IMR-90 (cell line): ENCODE data around the gene WDFY2. TPM values are rescaled to one million over a fixed set of nuclear protein-coding genes. Genes with fewer than 3 reads are reported as not detected.

Experiments used
- ATAC-seq: fragments of 200-7000 bp; cut with Tn5 transposase; 2 replicates; pipeline ENCODE4 v1.9.1; 2020; ENCODE audit warnings: low read depth, mild to moderate bottlenecking, moderate library complexity
- BruUV-seq: library from RNA; stranded (reverse); fragments of 400-500 nt; replicated peaks from 2 replicates; lab custom pipeline; 2021; lab: Mats Ljungman, UMichigan
- CTCF ChIA-PET: fragments of 300-600 bp; formaldehyde crosslinking; extraction: SDS; loops from one replicate; lab custom pipeline; 2021; ENCODE audit warnings: antibody characterized with exemption; lab: Yijun Ruan, JAX
- POLR2A ChIA-PET: fragments of 300-600 bp; sonication (Branson Sonifier 250); formaldehyde crosslinking; loops from one replicate; lab custom pipeline; 2022; ENCODE audit warnings: antibody characterized with exemption; ENCODE audit not compliant: unreplicated experiment; lab: Charles Lee
- DNase-seq: peaks from one replicate; pipeline ENCODE4 v3.0.0; 2013
- H2AFZ ChIP-seq: replicated peaks from 2 replicates; pipeline ENCODE3; 2013; ENCODE audit warnings: low read length, mild to moderate bottlenecking; ENCODE audit not compliant: poor library complexity
- H2AK5ac ChIP-seq: 2 replicates; pipeline ENCODE4 v1.6.1; 2013; ENCODE audit warnings: low read depth, low read length, inconsistent platforms
- H2AK9ac ChIP-seq: replicated peaks from 2 replicates; pipeline ENCODE3; 2013; ENCODE audit warnings: mild to moderate bottlenecking, low read depth, low read length, moderate library complexity; ENCODE audit not compliant: poor library complexity
- H2BK120ac ChIP-seq: 2 replicates; pipeline ENCODE4 v1.6.1; 2013; ENCODE audit warnings: low read depth, low read length, inconsistent platforms
- H2BK15ac ChIP-seq: 3 replicates; pipeline ENCODE4 v1.6.1; 2013; ENCODE audit warnings: low read depth, low read length, inconsistent platforms
- H2BK20ac ChIP-seq: 2 replicates; pipeline ENCODE4 v1.6.1; 2013; ENCODE audit warnings: low read depth, mild to moderate bottlenecking, inconsistent platforms, low read length, moderate library complexity
- H2BK5ac ChIP-seq: 2 replicates; pipeline ENCODE4 v1.6.1; 2013; ENCODE audit warnings: mild to moderate bottlenecking, low read depth, low read length, inconsistent platforms; ENCODE audit not compliant: poor library complexity, severe bottlenecking
- H3K14ac ChIP-seq: replicated peaks from 2 replicates; pipeline ENCODE4 v1.6.1; 2013; ENCODE audit warnings: low read depth, low read length, inconsistent platforms
- H3K18ac ChIP-seq: 2 replicates; pipeline ENCODE4 v1.6.1; 2013; ENCODE audit warnings: low read depth, low read length, control low read depth
- H3K23ac ChIP-seq: 2 replicates; pipeline ENCODE4 v1.6.1; 2013; ENCODE audit warnings: low read depth, low read length, inconsistent platforms
- H3K27ac ChIP-seq: 2 replicates; pipeline ENCODE4 v1.5.1; 2013; ENCODE audit warnings: mild to moderate bottlenecking, control low read depth, low read length; ENCODE audit not compliant: insufficient read depth
- H3K27me3 ChIP-seq: 2 replicates; pipeline ENCODE4 v1.6.1; 2013; ENCODE audit warnings: low read length; ENCODE audit not compliant: control insufficient read depth, insufficient read depth
- H3K36me3 ChIP-seq: 2 replicates; pipeline ENCODE4 v1.6.1; 2013; ENCODE audit warnings: low read length, mixed read lengths; ENCODE audit not compliant: control insufficient read depth, insufficient read depth
- H3K4ac ChIP-seq: 2 replicates; pipeline ENCODE4 v1.6.1; 2013; ENCODE audit warnings: low read depth, low read length, inconsistent platforms
- H3K4me1 ChIP-seq: 2 replicates; pipeline ENCODE4 v1.6.1; 2013; ENCODE audit warnings: low read length, mixed read lengths; ENCODE audit not compliant: control insufficient read depth, insufficient read depth
- H3K4me2 ChIP-seq: 2 replicates; pipeline ENCODE4 v1.6.1; 2013; ENCODE audit warnings: low read depth, mild to moderate bottlenecking, control low read depth, low read length, moderate library complexity
- H3K4me3 ChIP-seq: 2 replicates; pipeline ENCODE4 v1.5.1; 2013; ENCODE audit warnings: low read depth, mild to moderate bottlenecking, control low read depth, low read length, moderate library complexity; ENCODE audit not compliant: insufficient read depth
- H3K56ac ChIP-seq: 2 replicates; pipeline ENCODE4 v1.6.1; 2013; ENCODE audit warnings: low read length, inconsistent platforms; ENCODE audit not compliant: insufficient read depth; ENCODE audit errors: extremely low read depth
- H3K79me1 ChIP-seq, 2 experiments: 2 replicates each; pipeline ENCODE4 v1.6.1; 2013; ENCODE audit warnings: low read length in 2 of 2, inconsistent platforms in 1 of 2, low read depth in 1 of 2
- H3K9ac ChIP-seq: 2 replicates; pipeline ENCODE4 v1.6.1; 2013; ENCODE audit warnings: low read depth, low read length, control low read depth
- H3K9me1 ChIP-seq: 2 replicates; pipeline ENCODE4 v1.6.1; 2013; ENCODE audit warnings: low read length, inconsistent platforms; ENCODE audit not compliant: insufficient read depth
- H3K9me3 ChIP-seq: 2 replicates; pipeline ENCODE4 v1.6.1; 2013; ENCODE audit warnings: low read length; ENCODE audit not compliant: control insufficient read depth, insufficient read depth
- H4K20me1 ChIP-seq: 2 replicates; pipeline ENCODE4 v1.6.1; 2013; ENCODE audit warnings: low read length, inconsistent platforms; ENCODE audit not compliant: insufficient read depth
- H4K5ac ChIP-seq: 2 replicates; pipeline ENCODE4 v1.6.1; 2013; ENCODE audit warnings: mild to moderate bottlenecking, low read depth, low read length, control low read depth
- H4K8ac ChIP-seq, 2 experiments: 2 replicates each; pipeline ENCODE4 v1.6.1; 2013; ENCODE audit warnings: low read depth in 2 of 2, low read length in 2 of 2, control low read depth in 1 of 2, inconsistent platforms in 1 of 2
- H4K91ac ChIP-seq: 2 replicates; pipeline ENCODE4 v1.6.1; 2013; ENCODE audit warnings: low read depth, low read length, inconsistent platforms; ENCODE audit not compliant: insufficient read depth
- BHLHE40 ChIP-seq: fragments of 150-350 bp; IDR thresholded peaks from 2 replicates; pipeline ENCODE4 v1.6.1; 2016; ENCODE audit warnings: mild to moderate bottlenecking, low read depth, low read length
- CEBPB ChIP-seq: IDR thresholded peaks from 2 replicates; pipeline ENCODE4 v1.6.1; 2012; ENCODE audit warnings: low read depth, low read length, improper control_type of control experiment
- CHD1 ChIP-seq: IDR thresholded peaks from 2 replicates; pipeline ENCODE4 v1.6.1; 2012; ENCODE audit warnings: low read depth, low read length, improper control_type of control experiment
- FOS ChIP-seq: fragments of 150-350 bp; IDR thresholded peaks from 2 replicates; pipeline ENCODE4 v1.6.1; 2016; ENCODE audit warnings: low read depth, low read length
- MAFK ChIP-seq: IDR thresholded peaks from 2 replicates; pipeline ENCODE4 v1.6.1; 2012; ENCODE audit warnings: low read depth, low read length, improper control_type of control experiment
- MAZ ChIP-seq: IDR thresholded peaks from 2 replicates; pipeline ENCODE4 v1.6.1; 2012; ENCODE audit warnings: low read depth, mild to moderate bottlenecking, low read length, improper control_type of control experiment, moderate library complexity, borderline replicate concordance
- MXI1 ChIP-seq: IDR thresholded peaks from 2 replicates; pipeline ENCODE4 v1.6.1; 2012; ENCODE audit warnings: low read depth, mild to moderate bottlenecking, low read length, moderate library complexity, borderline replicate concordance
- NFE2L2 ChIP-seq: fragments of 150-350 bp; IDR thresholded peaks from 2 replicates; pipeline ENCODE4 v1.6.1; 2016; ENCODE audit warnings: low read depth, mild to moderate bottlenecking, low read length
- POLR2A ChIP-seq: IDR thresholded peaks from 2 replicates; pipeline ENCODE4 v1.6.1; 2012; ENCODE audit warnings: mild to moderate bottlenecking, low read depth, low read length
- RAD21 ChIP-seq: IDR thresholded peaks from 2 replicates; pipeline ENCODE4 v1.6.1; 2012; ENCODE audit warnings: low read length, improper control_type of control experiment
- RCOR1 ChIP-seq: IDR thresholded peaks from 2 replicates; pipeline ENCODE4 v1.6.1; 2012; ENCODE audit warnings: mild to moderate bottlenecking, low read length, improper control_type of control experiment; ENCODE audit not compliant: insufficient replicate concordance
- RFX5 ChIP-seq: IDR thresholded peaks from 2 replicates; pipeline ENCODE4 v1.8.0; 2012; ENCODE audit warnings: low read depth, mild to moderate bottlenecking, low read length, moderate library complexity
- SMC3 ChIP-seq: fragments of 150-350 bp; IDR thresholded peaks from 2 replicates; pipeline ENCODE4 v1.6.1; 2016; ENCODE audit warnings: low read depth, mild to moderate bottlenecking, antibody characterized with exemption, low read length, moderate library complexity
- WGBS, 2 experiments: methylation state at CpG; one replicate each; pipeline versions ENCODE4 v1.1.5 to v1.1.7; 2013; ENCODE audit warnings: missing lambda C conversion rate in 2 of 2; ENCODE audit not compliant: insufficient read length in 1 of 2; ENCODE audit errors: extremely low coverage in 2 of 2; 5-methylcytosine and 5-hydroxymethylcytosine counted together
- dilution Hi-C: fragments of 300-500 bp; cut with HindIII; formaldehyde crosslinking; loops from one replicate; pipeline ENCODE4 v1.14.3; 2018; ENCODE audit warnings: low sequenced_read_pairs; ENCODE audit not compliant: unreplicated experiment
- in situ Hi-C: fragments of 300-500 bp; cut with MboI; formaldehyde crosslinking; loops from 3 replicates; pipeline ENCODE4 v1.14.3; 2019; ENCODE audit warnings: low sequenced_read_pairs, inconsistent platforms, mixed read lengths
- intact Hi-C: fragments of 100-400 bp; cut with micrococcal nuclease; formaldehyde crosslinking; loops from 2 replicates; pipeline ENCODE4 v1.10.0; 2022
- polyA plus RNA-seq, 3 experiments: library from polyadenylated mRNA; depleted of rRNA; stranded (reverse); fragments of >200 nt; gene quantifications; 2 replicates each; pipeline ENCODE4 v1.2.3, GENCODE V29; 2012; ENCODE audit warnings: low replicate concordance in 1 of 3
- total RNA-seq: library from RNA; depleted of rRNA; stranded (reverse); fragments of >200 nt; gene quantifications from 2 replicates; pipeline ENCODE4 v1.2.3, GENCODE V29; 2012
- TF ChIP-seq, protein P1 (sequence below): fragments of 150-350 bp; IDR thresholded peaks from 2 replicates; pipeline ENCODE4 v1.6.1; 2017; ENCODE audit warnings: mild to moderate bottlenecking, antibody characterized with exemption, low read length, low read depth
- TF ChIP-seq, protein P2 (sequence below): conservative IDR thresholded peaks from 2 replicates; pipeline ENCODE4 v1.5.1; 2012; ENCODE audit warnings: mild to moderate bottlenecking, low read depth, low read length, improper control_type of control experiment
- TF ChIP-seq, protein P3 (sequence below): fragments of 150-350 bp; IDR thresholded peaks from 2 replicates; pipeline ENCODE4 v1.6.1; 2016; ENCODE audit warnings: low read depth, mild to moderate bottlenecking, low read length, moderate library complexity, borderline replicate concordance

Gene WDFY2
- total and polyA plus RNA-seq, 2 of the 4 experiments (the other 2 are of a cell fraction), result 4.3 to 5.4 TPM

DNA sequence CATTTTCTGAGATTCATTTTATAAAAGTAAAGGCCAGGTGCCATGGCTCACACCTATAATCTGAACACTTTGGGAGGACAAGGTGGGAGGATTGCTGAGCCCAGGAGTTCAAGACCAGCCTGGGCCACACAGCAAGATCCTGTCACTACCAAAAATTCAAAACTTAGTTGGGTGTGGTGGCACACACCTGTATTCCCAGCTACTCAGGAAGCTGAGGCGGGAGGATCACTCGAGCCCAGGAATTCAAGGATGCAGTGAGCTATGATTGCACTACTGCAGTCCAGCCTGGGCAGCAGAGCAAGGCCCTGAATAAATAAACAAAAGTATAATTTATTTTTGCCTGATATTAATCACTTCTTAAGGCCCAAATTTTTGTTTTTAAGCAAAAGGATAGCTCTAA, 179.2 kb downstream of the WDFY2 start:
- Histone ChIP-seq H3K36me3 (peaks cover 4% of the 10 kb centered on the region), H3K27ac (no peak overlapping the region), H3K18ac (no peak overlapping the region), H3K9ac (no peak overlapping the region), H3K23ac (no peak overlapping the region), H4K5ac (no peak overlapping the region), H3K9me1 (peaks cover 28% of the 10 kb centered on the region), H4K8ac (no peak overlapping the region), H2AFZ (no peak overlapping the region), H3K14ac (no peak overlapping the region), H3K4me3 (no peak overlapping the region), H3K4ac (no peak overlapping the region; the same call in 1 of the 2 replicates), H3K4me1 (peaks cover 23% of the 10 kb centered on the region), H3K27me3 (no peaks in the 10 kb centered on the region), H2BK120ac (no peak overlapping the region), H3K9me3 (no peaks in the 10 kb centered on the region), H4K20me1 (peaks cover 18% of the 10 kb centered on the region), H2AK5ac (peak overlapping the region; percentile 54; the same call in 1 of the 2 replicates), H3K56ac (no peak overlapping the region), H2BK5ac (no peak overlapping the region), H2BK20ac (no peak overlapping the region), H3K79me1 (peaks cover 8 to 40% of the 10 kb centered on the region in 2 experiments; a peak in 3 of 4 replicates), H3K4me2 (no peak overlapping the region), H2AK9ac (no peak overlapping the region), H2BK15ac (no peak overlapping the region), H4K91ac (no peak overlapping the region)
- TF ChIP-seq NFE2L2 (no peak), POLR2A (no peak), FOS (no peak), BHLHE40 (no peak), RFX5 (no peak), MAFK (no peak), RAD21 (no peak), SMC3 (no peak), MAZ (no peak), RCOR1 (no peak), CHD1 (no peak), MXI1 (no peak), CEBPB (no peak)
- TF ChIP-seq, protein P1, sequence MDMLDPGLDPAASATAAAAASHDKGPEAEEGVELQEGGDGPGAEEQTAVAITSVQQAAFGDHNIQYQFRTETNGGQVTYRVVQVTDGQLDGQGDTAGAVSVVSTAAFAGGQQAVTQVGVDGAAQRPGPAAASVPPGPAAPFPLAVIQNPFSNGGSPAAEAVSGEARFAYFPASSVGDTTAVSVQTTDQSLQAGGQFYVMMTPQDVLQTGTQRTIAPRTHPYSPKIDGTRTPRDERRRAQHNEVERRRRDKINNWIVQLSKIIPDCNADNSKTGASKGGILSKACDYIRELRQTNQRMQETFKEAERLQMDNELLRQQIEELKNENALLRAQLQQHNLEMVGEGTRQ, result no peak
- TF ChIP-seq, protein P2, sequence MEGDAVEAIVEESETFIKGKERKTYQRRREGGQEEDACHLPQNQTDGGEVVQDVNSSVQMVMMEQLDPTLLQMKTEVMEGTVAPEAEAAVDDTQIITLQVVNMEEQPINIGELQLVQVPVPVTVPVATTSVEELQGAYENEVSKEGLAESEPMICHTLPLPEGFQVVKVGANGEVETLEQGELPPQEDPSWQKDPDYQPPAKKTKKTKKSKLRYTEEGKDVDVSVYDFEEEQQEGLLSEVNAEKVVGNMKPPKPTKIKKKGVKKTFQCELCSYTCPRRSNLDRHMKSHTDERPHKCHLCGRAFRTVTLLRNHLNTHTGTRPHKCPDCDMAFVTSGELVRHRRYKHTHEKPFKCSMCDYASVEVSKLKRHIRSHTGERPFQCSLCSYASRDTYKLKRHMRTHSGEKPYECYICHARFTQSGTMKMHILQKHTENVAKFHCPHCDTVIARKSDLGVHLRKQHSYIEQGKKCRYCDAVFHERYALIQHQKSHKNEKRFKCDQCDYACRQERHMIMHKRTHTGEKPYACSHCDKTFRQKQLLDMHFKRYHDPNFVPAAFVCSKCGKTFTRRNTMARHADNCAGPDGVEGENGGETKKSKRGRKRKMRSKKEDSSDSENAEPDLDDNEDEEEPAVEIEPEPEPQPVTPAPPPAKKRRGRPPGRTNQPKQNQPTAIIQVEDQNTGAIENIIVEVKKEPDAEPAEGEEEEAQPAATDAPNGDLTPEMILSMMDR, result no peak
- TF ChIP-seq, protein P3, sequence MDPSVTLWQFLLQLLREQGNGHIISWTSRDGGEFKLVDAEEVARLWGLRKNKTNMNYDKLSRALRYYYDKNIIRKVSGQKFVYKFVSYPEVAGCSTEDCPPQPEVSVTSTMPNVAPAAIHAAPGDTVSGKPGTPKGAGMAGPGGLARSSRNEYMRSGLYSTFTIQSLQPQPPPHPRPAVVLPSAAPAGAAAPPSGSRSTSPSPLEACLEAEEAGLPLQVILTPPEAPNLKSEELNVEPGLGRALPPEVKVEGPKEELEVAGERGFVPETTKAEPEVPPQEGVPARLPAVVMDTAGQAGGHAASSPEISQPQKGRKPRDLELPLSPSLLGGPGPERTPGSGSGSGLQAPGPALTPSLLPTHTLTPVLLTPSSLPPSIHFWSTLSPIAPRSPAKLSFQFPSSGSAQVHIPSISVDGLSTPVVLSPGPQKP, result no peak
- dilution Hi-C loops, result no loop called here
- WGBS, 2 experiments, result no CpG with 5 or more reads among the region's 2 CpGs
- DNase-seq (no peak), ATAC-seq (no peak)
- in situ Hi-C loops, result no loop called here
- POLR2A ChIA-PET, result no interaction called here
- intact Hi-C loops, result loop anchor here (10.0 kb wide), 1 partner anchor 309 kb away; the partner anchor contains the start of gene INTS6
- BruUV-seq, result TSS peak; percentile 4
- CTCF ChIA-PET, result interaction anchor here (1.0 kb wide), 1 partner anchor 173 kb away, joined by 3 read pairs; no protein-coding TSS in a partner anchor
